IMR-90 (cell line): ENCODE results near the gene GPR171. TPM values are rescaled to one million over a fixed set of nuclear protein-coding genes. Genes with fewer than 3 reads are reported as not detected.

Source experiments
- ATAC-seq: fragments of 200-7000 bp; cut with Tn5 transposase; 2 replicates; pipeline ENCODE4 v1.9.1; 2020; ENCODE audit warnings: low read depth, mild to moderate bottlenecking, moderate library complexity
- BruUV-seq: library from RNA; stranded (reverse); fragments of 400-500 nt; replicated peaks from 2 replicates; lab custom pipeline; 2021; lab: Mats Ljungman, UMichigan
- CTCF ChIA-PET: fragments of 300-600 bp; formaldehyde crosslinking; extraction: SDS; loops from one replicate; lab custom pipeline; 2021; ENCODE audit warnings: antibody characterized with exemption; lab: Yijun Ruan, JAX
- POLR2A ChIA-PET: fragments of 300-600 bp; sonication (Branson Sonifier 250); formaldehyde crosslinking; loops from one replicate; lab custom pipeline; 2022; ENCODE audit warnings: antibody characterized with exemption; ENCODE audit not compliant: unreplicated experiment; lab: Charles Lee
- DNase-seq: peaks from one replicate; pipeline ENCODE4 v3.0.0; 2013
- H2AFZ ChIP-seq: replicated peaks from 2 replicates; pipeline ENCODE3; 2013; ENCODE audit warnings: low read length, mild to moderate bottlenecking; ENCODE audit not compliant: poor library complexity
- H2AK5ac ChIP-seq: 2 replicates; pipeline ENCODE4 v1.6.1; 2013; ENCODE audit warnings: low read depth, low read length, inconsistent platforms
- H2AK9ac ChIP-seq: replicated peaks from 2 replicates; pipeline ENCODE3; 2013; ENCODE audit warnings: mild to moderate bottlenecking, low read depth, low read length, moderate library complexity; ENCODE audit not compliant: poor library complexity
- H2BK120ac ChIP-seq: 2 replicates; pipeline ENCODE4 v1.6.1; 2013; ENCODE audit warnings: low read depth, low read length, inconsistent platforms
- H2BK15ac ChIP-seq: 3 replicates; pipeline ENCODE4 v1.6.1; 2013; ENCODE audit warnings: low read depth, low read length, inconsistent platforms
- H2BK20ac ChIP-seq: 2 replicates; pipeline ENCODE4 v1.6.1; 2013; ENCODE audit warnings: low read depth, mild to moderate bottlenecking, inconsistent platforms, low read length, moderate library complexity
- H2BK5ac ChIP-seq: 2 replicates; pipeline ENCODE4 v1.6.1; 2013; ENCODE audit warnings: mild to moderate bottlenecking, low read depth, low read length, inconsistent platforms; ENCODE audit not compliant: poor library complexity, severe bottlenecking
- H3K14ac ChIP-seq: replicated peaks from 2 replicates; pipeline ENCODE4 v1.6.1; 2013; ENCODE audit warnings: low read depth, low read length, inconsistent platforms
- H3K18ac ChIP-seq: 2 replicates; pipeline ENCODE4 v1.6.1; 2013; ENCODE audit warnings: low read depth, low read length, control low read depth
- H3K23ac ChIP-seq: 2 replicates; pipeline ENCODE4 v1.6.1; 2013; ENCODE audit warnings: low read depth, low read length, inconsistent platforms
- H3K27ac ChIP-seq: 2 replicates; pipeline ENCODE4 v1.5.1; 2013; ENCODE audit warnings: mild to moderate bottlenecking, control low read depth, low read length; ENCODE audit not compliant: insufficient read depth
- H3K27me3 ChIP-seq: 2 replicates; pipeline ENCODE4 v1.6.1; 2013; ENCODE audit warnings: low read length; ENCODE audit not compliant: control insufficient read depth, insufficient read depth
- H3K36me3 ChIP-seq: 2 replicates; pipeline ENCODE4 v1.6.1; 2013; ENCODE audit warnings: low read length, mixed read lengths; ENCODE audit not compliant: control insufficient read depth, insufficient read depth
- H3K4ac ChIP-seq: 2 replicates; pipeline ENCODE4 v1.6.1; 2013; ENCODE audit warnings: low read depth, low read length, inconsistent platforms
- H3K4me1 ChIP-seq: 2 replicates; pipeline ENCODE4 v1.6.1; 2013; ENCODE audit warnings: low read length, mixed read lengths; ENCODE audit not compliant: control insufficient read depth, insufficient read depth
- H3K4me2 ChIP-seq: 2 replicates; pipeline ENCODE4 v1.6.1; 2013; ENCODE audit warnings: low read depth, mild to moderate bottlenecking, control low read depth, low read length, moderate library complexity
- H3K4me3 ChIP-seq: 2 replicates; pipeline ENCODE4 v1.5.1; 2013; ENCODE audit warnings: low read depth, mild to moderate bottlenecking, control low read depth, low read length, moderate library complexity; ENCODE audit not compliant: insufficient read depth
- H3K56ac ChIP-seq: 2 replicates; pipeline ENCODE4 v1.6.1; 2013; ENCODE audit warnings: low read length, inconsistent platforms; ENCODE audit not compliant: insufficient read depth; ENCODE audit errors: extremely low read depth
- H3K79me1 ChIP-seq, 2 experiments: 2 replicates each; pipeline ENCODE4 v1.6.1; 2013; ENCODE audit warnings: low read length in 2 of 2, inconsistent platforms in 1 of 2, low read depth in 1 of 2
- H3K9ac ChIP-seq: 2 replicates; pipeline ENCODE4 v1.6.1; 2013; ENCODE audit warnings: low read depth, low read length, control low read depth
- H3K9me1 ChIP-seq: 2 replicates; pipeline ENCODE4 v1.6.1; 2013; ENCODE audit warnings: low read length, inconsistent platforms; ENCODE audit not compliant: insufficient read depth
- H3K9me3 ChIP-seq: 2 replicates; pipeline ENCODE4 v1.6.1; 2013; ENCODE audit warnings: low read length; ENCODE audit not compliant: control insufficient read depth, insufficient read depth
- H4K20me1 ChIP-seq: 2 replicates; pipeline ENCODE4 v1.6.1; 2013; ENCODE audit warnings: low read length, inconsistent platforms; ENCODE audit not compliant: insufficient read depth
- H4K5ac ChIP-seq: 2 replicates; pipeline ENCODE4 v1.6.1; 2013; ENCODE audit warnings: mild to moderate bottlenecking, low read depth, low read length, control low read depth
- H4K8ac ChIP-seq, 2 experiments: 2 replicates each; pipeline ENCODE4 v1.6.1; 2013; ENCODE audit warnings: low read depth in 2 of 2, low read length in 2 of 2, control low read depth in 1 of 2, inconsistent platforms in 1 of 2
- H4K91ac ChIP-seq: 2 replicates; pipeline ENCODE4 v1.6.1; 2013; ENCODE audit warnings: low read depth, low read length, inconsistent platforms; ENCODE audit not compliant: insufficient read depth
- BHLHE40 ChIP-seq: fragments of 150-350 bp; IDR thresholded peaks from 2 replicates; pipeline ENCODE4 v1.6.1; 2016; ENCODE audit warnings: mild to moderate bottlenecking, low read depth, low read length
- CEBPB ChIP-seq: IDR thresholded peaks from 2 replicates; pipeline ENCODE4 v1.6.1; 2012; ENCODE audit warnings: low read depth, low read length, improper control_type of control experiment
- CHD1 ChIP-seq: IDR thresholded peaks from 2 replicates; pipeline ENCODE4 v1.6.1; 2012; ENCODE audit warnings: low read depth, low read length, improper control_type of control experiment
- FOS ChIP-seq: fragments of 150-350 bp; IDR thresholded peaks from 2 replicates; pipeline ENCODE4 v1.6.1; 2016; ENCODE audit warnings: low read depth, low read length
- MAFK ChIP-seq: IDR thresholded peaks from 2 replicates; pipeline ENCODE4 v1.6.1; 2012; ENCODE audit warnings: low read depth, low read length, improper control_type of control experiment
- MAZ ChIP-seq: IDR thresholded peaks from 2 replicates; pipeline ENCODE4 v1.6.1; 2012; ENCODE audit warnings: low read depth, mild to moderate bottlenecking, low read length, improper control_type of control experiment, moderate library complexity, borderline replicate concordance
- MXI1 ChIP-seq: IDR thresholded peaks from 2 replicates; pipeline ENCODE4 v1.6.1; 2012; ENCODE audit warnings: low read depth, mild to moderate bottlenecking, low read length, moderate library complexity, borderline replicate concordance
- NFE2L2 ChIP-seq: fragments of 150-350 bp; IDR thresholded peaks from 2 replicates; pipeline ENCODE4 v1.6.1; 2016; ENCODE audit warnings: low read depth, mild to moderate bottlenecking, low read length
- POLR2A ChIP-seq: IDR thresholded peaks from 2 replicates; pipeline ENCODE4 v1.6.1; 2012; ENCODE audit warnings: mild to moderate bottlenecking, low read depth, low read length
- RAD21 ChIP-seq: IDR thresholded peaks from 2 replicates; pipeline ENCODE4 v1.6.1; 2012; ENCODE audit warnings: low read length, improper control_type of control experiment
- RCOR1 ChIP-seq: IDR thresholded peaks from 2 replicates; pipeline ENCODE4 v1.6.1; 2012; ENCODE audit warnings: mild to moderate bottlenecking, low read length, improper control_type of control experiment; ENCODE audit not compliant: insufficient replicate concordance
- RFX5 ChIP-seq: IDR thresholded peaks from 2 replicates; pipeline ENCODE4 v1.8.0; 2012; ENCODE audit warnings: low read depth, mild to moderate bottlenecking, low read length, moderate library complexity
- SMC3 ChIP-seq: fragments of 150-350 bp; IDR thresholded peaks from 2 replicates; pipeline ENCODE4 v1.6.1; 2016; ENCODE audit warnings: low read depth, mild to moderate bottlenecking, antibody characterized with exemption, low read length, moderate library complexity
- WGBS, 2 experiments: methylation state at CpG; one replicate each; pipeline versions ENCODE4 v1.1.5 to v1.1.7; 2013; ENCODE audit warnings: missing lambda C conversion rate in 2 of 2; ENCODE audit not compliant: insufficient read length in 1 of 2; ENCODE audit errors: extremely low coverage in 2 of 2; 5-methylcytosine and 5-hydroxymethylcytosine counted together
- dilution Hi-C: fragments of 300-500 bp; cut with HindIII; formaldehyde crosslinking; loops from one replicate; pipeline ENCODE4 v1.14.3; 2018; ENCODE audit warnings: low sequenced_read_pairs; ENCODE audit not compliant: unreplicated experiment
- in situ Hi-C: fragments of 300-500 bp; cut with MboI; formaldehyde crosslinking; loops from 3 replicates; pipeline ENCODE4 v1.14.3; 2019; ENCODE audit warnings: low sequenced_read_pairs, inconsistent platforms, mixed read lengths
- intact Hi-C: fragments of 100-400 bp; cut with micrococcal nuclease; formaldehyde crosslinking; loops from 2 replicates; pipeline ENCODE4 v1.10.0; 2022
- polyA plus RNA-seq, 3 experiments: library from polyadenylated mRNA; depleted of rRNA; stranded (reverse); fragments of >200 nt; gene quantifications; 2 replicates each; pipeline ENCODE4 v1.2.3, GENCODE V29; 2012; ENCODE audit warnings: low replicate concordance in 1 of 3
- total RNA-seq: library from RNA; depleted of rRNA; stranded (reverse); fragments of >200 nt; gene quantifications from 2 replicates; pipeline ENCODE4 v1.2.3, GENCODE V29; 2012
- TF ChIP-seq, protein P1 (sequence below): fragments of 150-350 bp; IDR thresholded peaks from 2 replicates; pipeline ENCODE4 v1.6.1; 2017; ENCODE audit warnings: mild to moderate bottlenecking, antibody characterized with exemption, low read length, low read depth
- TF ChIP-seq, protein P2 (sequence below): conservative IDR thresholded peaks from 2 replicates; pipeline ENCODE4 v1.5.1; 2012; ENCODE audit warnings: mild to moderate bottlenecking, low read depth, low read length, improper control_type of control experiment
- TF ChIP-seq, protein P3 (sequence below): fragments of 150-350 bp; IDR thresholded peaks from 2 replicates; pipeline ENCODE4 v1.6.1; 2016; ENCODE audit warnings: low read depth, mild to moderate bottlenecking, low read length, moderate library complexity, borderline replicate concordance

The GPR171 gene
- total and polyA plus RNA-seq, 2 of the 4 experiments (the other 2 are of a cell fraction) = not detected

DNA sequence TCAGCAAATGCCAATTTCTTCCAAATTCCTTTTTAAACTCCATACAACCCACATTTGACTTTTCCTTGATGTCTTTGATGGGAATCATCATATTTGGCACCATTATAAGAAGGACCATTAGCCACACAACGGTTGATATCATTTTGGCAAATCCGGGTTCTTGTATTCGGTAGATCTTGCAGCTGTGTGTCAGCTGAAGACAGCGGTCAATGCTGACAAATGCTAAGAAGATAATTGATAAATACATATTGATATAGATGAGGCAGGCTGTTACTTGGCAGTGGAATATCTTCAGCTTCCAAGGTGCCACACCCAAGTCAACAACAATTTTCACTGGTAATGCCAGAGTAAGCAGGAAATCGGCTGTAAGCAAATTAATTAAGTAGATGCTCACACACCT, 4.2 kb downstream of the GPR171 start:
- intact Hi-C loops = no loop called here
- H4K5ac ChIP-seq = no peak overlapping the region
- no peak overlapping the region for H3K9ac ChIP-seq
- H2BK20ac ChIP-seq = no peak overlapping the region
- no peak for ATAC-seq
- H3K4me3 ChIP-seq = no peak overlapping the region
- H4K91ac ChIP-seq = no peak overlapping the region
- no peak overlapping the region for H2AK9ac ChIP-seq
- H2AFZ ChIP-seq = no peak overlapping the region
- no peaks in the 10 kb centered on the region for H3K27me3 ChIP-seq
- TF ChIP-seq, protein P1, sequence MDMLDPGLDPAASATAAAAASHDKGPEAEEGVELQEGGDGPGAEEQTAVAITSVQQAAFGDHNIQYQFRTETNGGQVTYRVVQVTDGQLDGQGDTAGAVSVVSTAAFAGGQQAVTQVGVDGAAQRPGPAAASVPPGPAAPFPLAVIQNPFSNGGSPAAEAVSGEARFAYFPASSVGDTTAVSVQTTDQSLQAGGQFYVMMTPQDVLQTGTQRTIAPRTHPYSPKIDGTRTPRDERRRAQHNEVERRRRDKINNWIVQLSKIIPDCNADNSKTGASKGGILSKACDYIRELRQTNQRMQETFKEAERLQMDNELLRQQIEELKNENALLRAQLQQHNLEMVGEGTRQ = no peak
- no peak for TF ChIP-seq MAFK
- TF ChIP-seq, protein P2, sequence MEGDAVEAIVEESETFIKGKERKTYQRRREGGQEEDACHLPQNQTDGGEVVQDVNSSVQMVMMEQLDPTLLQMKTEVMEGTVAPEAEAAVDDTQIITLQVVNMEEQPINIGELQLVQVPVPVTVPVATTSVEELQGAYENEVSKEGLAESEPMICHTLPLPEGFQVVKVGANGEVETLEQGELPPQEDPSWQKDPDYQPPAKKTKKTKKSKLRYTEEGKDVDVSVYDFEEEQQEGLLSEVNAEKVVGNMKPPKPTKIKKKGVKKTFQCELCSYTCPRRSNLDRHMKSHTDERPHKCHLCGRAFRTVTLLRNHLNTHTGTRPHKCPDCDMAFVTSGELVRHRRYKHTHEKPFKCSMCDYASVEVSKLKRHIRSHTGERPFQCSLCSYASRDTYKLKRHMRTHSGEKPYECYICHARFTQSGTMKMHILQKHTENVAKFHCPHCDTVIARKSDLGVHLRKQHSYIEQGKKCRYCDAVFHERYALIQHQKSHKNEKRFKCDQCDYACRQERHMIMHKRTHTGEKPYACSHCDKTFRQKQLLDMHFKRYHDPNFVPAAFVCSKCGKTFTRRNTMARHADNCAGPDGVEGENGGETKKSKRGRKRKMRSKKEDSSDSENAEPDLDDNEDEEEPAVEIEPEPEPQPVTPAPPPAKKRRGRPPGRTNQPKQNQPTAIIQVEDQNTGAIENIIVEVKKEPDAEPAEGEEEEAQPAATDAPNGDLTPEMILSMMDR = no peak
- no peak for TF ChIP-seq POLR2A
- TF ChIP-seq CHD1 = no peak
- TF ChIP-seq RCOR1 = no peak
- no peak for TF ChIP-seq RAD21
- TF ChIP-seq FOS = no peak
- no peak for TF ChIP-seq CEBPB
- TF ChIP-seq NFE2L2 = no peak
- TF ChIP-seq SMC3 = no peak
- no peak for TF ChIP-seq BHLHE40
- no peak for TF ChIP-seq MAZ
- no peak for TF ChIP-seq MXI1
- TF ChIP-seq, protein P3, sequence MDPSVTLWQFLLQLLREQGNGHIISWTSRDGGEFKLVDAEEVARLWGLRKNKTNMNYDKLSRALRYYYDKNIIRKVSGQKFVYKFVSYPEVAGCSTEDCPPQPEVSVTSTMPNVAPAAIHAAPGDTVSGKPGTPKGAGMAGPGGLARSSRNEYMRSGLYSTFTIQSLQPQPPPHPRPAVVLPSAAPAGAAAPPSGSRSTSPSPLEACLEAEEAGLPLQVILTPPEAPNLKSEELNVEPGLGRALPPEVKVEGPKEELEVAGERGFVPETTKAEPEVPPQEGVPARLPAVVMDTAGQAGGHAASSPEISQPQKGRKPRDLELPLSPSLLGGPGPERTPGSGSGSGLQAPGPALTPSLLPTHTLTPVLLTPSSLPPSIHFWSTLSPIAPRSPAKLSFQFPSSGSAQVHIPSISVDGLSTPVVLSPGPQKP = no peak
- TF ChIP-seq RFX5 = no peak
- no peak overlapping the region for H3K4me2 ChIP-seq
- peaks cover 2% of the 10 kb centered on the region; the same call in 1 of the 2 replicates for H3K4me1 ChIP-seq
- no peak overlapping the region for H2BK15ac ChIP-seq
- H2AK5ac ChIP-seq = no peak overlapping the region
- H3K9me3 ChIP-seq = no peaks in the 10 kb centered on the region
- no CpG with 5 or more reads among the region's 5 CpGs for WGBS, 2 experiments
- no peaks in the 10 kb centered on the region for H3K79me1 ChIP-seq
- H4K8ac ChIP-seq = no peak overlapping the region
- H3K36me3 ChIP-seq = no peaks in the 10 kb centered on the region
- in situ Hi-C loops = no loop called here
- no peak overlapping the region for H3K14ac ChIP-seq
- dilution Hi-C loops = no loop called here
- H3K4ac ChIP-seq = no peak overlapping the region
- H3K18ac ChIP-seq = no peak overlapping the region
- H3K9me1 ChIP-seq = peaks cover 3% of the 10 kb centered on the region; the same call in 1 of the 2 replicates
- POLR2A ChIA-PET = no interaction called here
- H4K20me1 ChIP-seq = no peaks in the 10 kb centered on the region
- H3K27ac ChIP-seq = no peak overlapping the region
- H3K23ac ChIP-seq = no peak overlapping the region
- no peak for DNase-seq
- H2BK5ac ChIP-seq = no peak overlapping the region
- no peak overlapping the region for H3K56ac ChIP-seq
- no peak overlapping the region for H2BK120ac ChIP-seq
- CTCF ChIA-PET = no interaction called here
- no TSS peak for BruUV-seq
